Mesendoderm (in vitro differentiated cells): ENCODE results near the gene BICDL1.
"Not testable (repeated sequence)": the region's sequence is repeated elsewhere in the genome, so short reads cannot be mapped to it uniquely, and the experiment has no call there.

Experiments used
- DNase-seq: peaks from one replicate; pipeline ENCODE4 v3.0.0; 2013
- H2AK5ac ChIP-seq: 2 replicates; pipeline ENCODE4 v1.6.1; 2013; ENCODE audit warnings: low read length, inconsistent platforms
- H2BK120ac ChIP-seq: 2 replicates; pipeline ENCODE4 v1.6.1; 2013; ENCODE audit warnings: low read depth, mild to moderate bottlenecking, low read length, moderate library complexity, mixed read lengths
- H2BK15ac ChIP-seq: replicated peaks from 2 replicates; pipeline ENCODE4 v1.6.1; 2013; ENCODE audit warnings: low read depth, mild to moderate bottlenecking, moderate library complexity
- H2BK5ac ChIP-seq: 2 replicates; pipeline ENCODE4 v1.6.1; 2013; ENCODE audit warnings: low read length, inconsistent platforms
- H3K18ac ChIP-seq: 2 replicates; pipeline ENCODE4 v1.6.1; 2013; ENCODE audit warnings: mild to moderate bottlenecking, low read length, mixed read lengths
- H3K23ac ChIP-seq: one replicate; pipeline ENCODE4 v1.6.1; 2013; ENCODE audit warnings: low read length
- H3K27ac ChIP-seq: 2 replicates; pipeline ENCODE4 v1.5.1; 2013; ENCODE audit warnings: low read depth, mild to moderate bottlenecking, inconsistent platforms, low read length, moderate library complexity
- H3K27me3 ChIP-seq: 2 replicates; pipeline ENCODE4 v1.6.1; 2013; ENCODE audit warnings: low read length, control low read depth, mild to moderate bottlenecking, inconsistent platforms; ENCODE audit not compliant: insufficient read depth, poor library complexity
- H3K36me3 ChIP-seq: 2 replicates; pipeline ENCODE4 v1.6.1; 2013; ENCODE audit warnings: low read length, inconsistent platforms; ENCODE audit not compliant: control insufficient read depth, insufficient read depth
- H3K4ac ChIP-seq: one replicate; pipeline ENCODE4 v1.6.1; 2013; ENCODE audit warnings: low read depth, mild to moderate bottlenecking, low read length, moderate library complexity
- H3K4me1 ChIP-seq: 2 replicates; pipeline ENCODE4 v1.6.1; 2013; ENCODE audit warnings: low read depth, low read length, inconsistent platforms; ENCODE audit not compliant: control insufficient read depth
- H3K4me2 ChIP-seq: 2 replicates; pipeline ENCODE4 v1.6.1; 2013; ENCODE audit warnings: low read length
- H3K4me3 ChIP-seq: 2 replicates; pipeline ENCODE4 v1.5.1; 2013; ENCODE audit warnings: mild to moderate bottlenecking, low read length
- H3K56ac ChIP-seq: one replicate; pipeline ENCODE4 v1.6.1; 2013; ENCODE audit warnings: low read length
- H3K79me1 ChIP-seq: 2 replicates; pipeline ENCODE4 v1.6.1; 2013; ENCODE audit warnings: low read length, inconsistent platforms
- H3K79me2 ChIP-seq: 2 replicates; pipeline ENCODE4 v1.6.1; 2013; ENCODE audit warnings: mild to moderate bottlenecking, low read length; ENCODE audit not compliant: control insufficient read depth, insufficient read depth
- H3K9ac ChIP-seq: 2 replicates; pipeline ENCODE4 v1.6.1; 2013; ENCODE audit warnings: low read length, inconsistent platforms
- H4K5ac ChIP-seq: one replicate; pipeline ENCODE4 v1.6.1; 2013; ENCODE audit warnings: low read length
- H4K8ac ChIP-seq: one replicate; pipeline ENCODE4 v1.6.1; 2013; ENCODE audit warnings: low read depth, mild to moderate bottlenecking, control low read depth, low read length, moderate library complexity
- WGBS: extraction: QIAGEN DNeasy Blood & Tissue Kit; methylation state at CpG from one replicate; pipeline ENCODE4 v1.1.7; 2013; ENCODE audit warnings: low lambda C conversion rate, missing lambda C conversion rate; ENCODE audit not compliant: insufficient coverage; ENCODE audit errors: extremely low coverage; 5-methylcytosine and 5-hydroxymethylcytosine counted together

BICDL1 gene

DNA sequence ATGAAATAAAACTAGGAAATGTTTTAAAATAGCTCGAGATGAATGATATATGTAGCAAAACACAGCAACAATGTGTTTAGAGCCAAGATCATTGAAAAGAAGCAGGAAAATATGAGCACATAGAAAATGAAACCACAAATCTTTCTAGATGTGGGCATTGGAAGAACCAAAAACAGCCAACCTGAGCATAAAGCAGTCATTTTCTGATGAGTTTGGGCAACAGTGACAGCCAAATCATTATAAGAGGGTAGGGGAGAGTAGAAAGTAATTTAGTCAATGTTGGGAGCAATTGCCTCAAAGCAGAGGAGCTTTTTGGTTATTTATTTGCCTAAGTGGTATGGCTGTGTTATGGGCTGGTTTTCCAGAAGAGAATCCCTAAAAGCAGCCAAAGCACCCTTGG is 8.8 kb upstream of the BICDL1 start:
- no peak for DNase-seq
- Histone ChIP-seq H3K9ac (no peak overlapping the region), H3K4me1 (no peaks in the 10 kb centered on the region), H3K4me2 (no peak overlapping the region), H3K36me3 (no peaks in the 10 kb centered on the region), H3K79me2 (no peaks in the 10 kb centered on the region), H4K8ac (no peak overlapping the region), H2BK5ac (no peak overlapping the region), H2BK120ac (no peak overlapping the region), H3K4ac (no peak overlapping the region), H2AK5ac (no peak overlapping the region), H2BK15ac (no peak overlapping the region), H3K4me3 (no peak overlapping the region), H3K23ac (no peak overlapping the region), H4K5ac (no peak overlapping the region), H3K27me3 (no peaks in the 10 kb centered on the region), H3K18ac (no peak overlapping the region), H3K56ac (no peak overlapping the region), H3K27ac (no peak overlapping the region), H3K79me1 (no peaks in the 10 kb centered on the region)
- no CpG with 5 or more reads among the region's 1 CpG for WGBS

DNA sequence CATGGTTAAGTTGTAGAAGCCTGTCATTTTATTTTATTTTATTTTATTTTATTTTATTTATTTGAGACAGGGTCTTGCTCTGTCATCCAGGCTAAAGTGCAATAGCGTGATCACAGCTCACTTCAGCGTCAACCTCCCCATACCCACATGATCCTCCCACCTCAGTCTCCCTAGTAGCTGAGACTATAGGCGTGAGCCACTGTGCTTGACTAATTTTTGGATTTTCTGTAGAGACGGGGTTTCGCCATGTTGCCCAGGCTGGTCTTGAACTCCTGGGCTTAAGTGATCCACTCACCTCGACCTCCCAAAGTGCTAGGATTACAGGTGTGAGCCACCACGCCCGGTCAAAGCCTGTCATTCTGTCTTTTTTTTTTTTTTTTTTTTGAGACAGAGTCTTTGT is 8.3 kb upstream of the BICDL1 start:
- not testable (repeated sequence) for H3K27ac ChIP-seq, H2BK15ac ChIP-seq, H4K8ac ChIP-seq, H3K56ac ChIP-seq, H3K23ac ChIP-seq, H3K79me1 ChIP-seq, H3K36me3 ChIP-seq, H3K27me3 ChIP-seq, H3K4me1 ChIP-seq, H3K4me2 ChIP-seq, H2AK5ac ChIP-seq, H2BK120ac ChIP-seq, H3K4me3 ChIP-seq, H3K18ac ChIP-seq, DNase-seq, H4K5ac ChIP-seq, H3K9ac ChIP-seq, H2BK5ac ChIP-seq, H3K4ac ChIP-seq, H3K79me2 ChIP-seq
- WGBS: no CpG with 5 or more reads among the region's 8 CpGs

DNA sequence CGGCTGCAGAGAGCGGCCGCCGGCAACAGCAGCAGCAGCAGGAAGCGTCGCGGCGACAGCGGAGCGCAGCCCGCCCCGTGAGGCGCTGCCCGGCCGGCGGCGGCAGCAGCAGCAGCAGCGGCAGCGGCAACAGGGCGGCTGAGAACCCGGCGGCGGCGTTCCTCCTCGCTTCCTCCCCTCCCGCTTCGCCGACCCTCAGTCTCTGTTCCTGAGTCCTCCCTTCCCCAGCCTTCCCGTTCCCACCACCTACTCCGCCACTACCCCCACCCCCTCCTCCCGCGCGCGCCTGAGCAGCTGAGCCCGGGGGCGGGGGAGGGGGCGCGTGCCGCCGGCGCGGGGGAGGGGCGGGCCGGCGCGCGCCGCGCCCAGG is 310 bp downstream of the BICDL1 start:
- no CpG with 5 or more reads among the region's 49 CpGs for WGBS
- H3K9ac ChIP-seq: peak overlapping the region; percentile 63
- no peak overlapping the region for H2BK15ac ChIP-seq
- peak overlapping the region; percentile 86 for H3K27ac ChIP-seq
- peak overlapping the region; percentile 54 for H3K4me2 ChIP-seq
- H3K4ac ChIP-seq: no peak overlapping the region
- H4K5ac ChIP-seq: no peak overlapping the region
- peak overlapping the region; percentile 8 for H3K18ac ChIP-seq
- peak overlapping the region; percentile 74 for H3K56ac ChIP-seq
- no peak overlapping the region for H2BK120ac ChIP-seq
- peak overlapping the region; percentile 50 for H3K4me3 ChIP-seq
- H3K23ac ChIP-seq: no peak overlapping the region
- H4K8ac ChIP-seq: no peak overlapping the region
- no peak for DNase-seq
- no peak overlapping the region for H2BK5ac ChIP-seq
- H3K79me2 ChIP-seq: no peaks in the 10 kb centered on the region
- no peak overlapping the region for H2AK5ac ChIP-seq
- no peaks in the 10 kb centered on the region for H3K27me3 ChIP-seq
- H3K36me3 ChIP-seq: no peaks in the 10 kb centered on the region
- no peaks in the 10 kb centered on the region for H3K79me1 ChIP-seq
- H3K4me1 ChIP-seq: peaks cover 2% of the 10 kb centered on the region

DNA sequence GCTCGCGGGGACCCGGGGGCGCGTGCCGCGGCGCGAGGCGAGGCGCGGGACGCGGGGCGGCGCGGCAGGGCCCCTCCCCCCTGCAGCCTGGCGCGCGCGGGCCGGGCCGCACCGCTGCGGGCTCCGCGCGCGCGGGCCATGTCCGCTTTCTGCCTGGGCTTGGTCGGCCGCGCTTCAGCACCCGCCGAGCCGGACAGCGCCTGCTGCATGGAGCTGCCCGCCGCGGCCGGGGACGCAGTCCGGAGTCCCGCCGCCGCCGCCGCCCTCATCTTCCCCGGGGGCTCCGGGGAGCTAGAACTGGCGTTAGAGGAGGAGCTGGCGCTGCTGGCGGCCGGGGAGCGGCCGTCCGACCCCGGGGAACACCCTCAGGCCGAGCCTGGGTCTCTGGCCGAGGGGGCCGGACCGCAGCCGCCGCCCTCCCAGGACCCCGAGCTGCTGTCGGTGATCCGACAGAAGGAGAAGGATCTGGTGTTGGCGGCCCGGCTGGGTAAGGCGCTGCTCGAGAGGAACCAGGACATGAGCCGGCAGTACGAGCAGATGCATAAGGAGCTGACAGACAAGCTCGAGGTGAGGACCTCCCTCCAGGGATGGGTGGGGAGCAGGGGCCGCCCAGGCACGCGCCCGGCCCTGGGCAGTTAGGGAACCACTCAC is 820 bp downstream of the BICDL1 start:
- Histone ChIP-seq H3K4ac (no peak overlapping the region), H3K23ac (no peak overlapping the region), H3K79me1 (no peaks in the 10 kb centered on the region), H3K27me3 (no peaks in the 10 kb centered on the region), H2BK5ac (no peak overlapping the region), H3K79me2 (no peaks in the 10 kb centered on the region), H3K56ac (peak overlapping the region; percentile 34), H2BK15ac (no peak overlapping the region), H3K27ac (no peak overlapping the region), H3K9ac (no peak overlapping the region), H3K4me1 (peaks cover 2% of the 10 kb centered on the region), H3K4me3 (no peak overlapping the region), H4K8ac (no peak overlapping the region), H4K5ac (no peak overlapping the region), H2BK120ac (no peak overlapping the region), H3K4me2 (peak overlapping the region; percentile 67), H3K36me3 (no peaks in the 10 kb centered on the region), H2AK5ac (no peak overlapping the region), H3K18ac (no peak overlapping the region)
- WGBS: no CpG with 5 or more reads among the region's 79 CpGs
- peak; percentile 83 for DNase-seq

DNA sequence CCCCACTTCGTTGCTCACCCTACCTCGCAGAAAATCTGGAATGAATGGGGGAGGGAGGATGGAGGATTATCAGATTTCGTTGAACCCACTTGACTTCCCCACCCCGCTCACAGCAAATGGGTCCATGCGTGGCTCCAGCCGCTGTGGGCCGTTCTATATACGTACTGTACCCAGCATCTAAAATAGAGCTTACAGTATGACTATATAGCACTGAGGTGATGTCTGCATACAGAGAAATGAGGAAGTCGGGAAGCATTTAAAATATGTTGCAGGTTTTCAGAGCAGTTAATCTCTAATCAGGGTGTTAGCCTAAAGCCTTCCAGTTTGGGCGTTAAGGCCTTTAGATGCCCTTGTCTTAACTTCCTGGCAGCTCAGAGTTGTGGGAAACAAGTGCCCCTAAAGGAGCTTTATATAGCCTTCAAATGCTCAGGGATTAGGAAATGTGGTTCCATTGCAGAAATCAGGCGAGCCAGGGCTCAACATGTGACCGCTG is 1.4 kb downstream of the BICDL1 start:
- Histone ChIP-seq H3K18ac (no peak overlapping the region), H2BK120ac (no peak overlapping the region), H4K5ac (no peak overlapping the region), H3K79me1 (no peaks in the 10 kb centered on the region), H2BK15ac (no peak overlapping the region), H3K36me3 (no peaks in the 10 kb centered on the region), H3K56ac (no peak overlapping the region), H3K27me3 (no peaks in the 10 kb centered on the region), H2AK5ac (no peak overlapping the region), H3K79me2 (no peaks in the 10 kb centered on the region), H3K4ac (no peak overlapping the region), H3K27ac (no peak overlapping the region), H3K4me1 (peaks cover 2% of the 10 kb centered on the region), H3K9ac (no peak overlapping the region), H4K8ac (no peak overlapping the region), H3K4me3 (no peak overlapping the region), H2BK5ac (no peak overlapping the region), H3K4me2 (peak overlapping the region; percentile 67), H3K23ac (no peak overlapping the region)
- peak; percentile 69 for DNase-seq
- WGBS: no CpG with 5 or more reads among the region's 12 CpGs

DNA sequence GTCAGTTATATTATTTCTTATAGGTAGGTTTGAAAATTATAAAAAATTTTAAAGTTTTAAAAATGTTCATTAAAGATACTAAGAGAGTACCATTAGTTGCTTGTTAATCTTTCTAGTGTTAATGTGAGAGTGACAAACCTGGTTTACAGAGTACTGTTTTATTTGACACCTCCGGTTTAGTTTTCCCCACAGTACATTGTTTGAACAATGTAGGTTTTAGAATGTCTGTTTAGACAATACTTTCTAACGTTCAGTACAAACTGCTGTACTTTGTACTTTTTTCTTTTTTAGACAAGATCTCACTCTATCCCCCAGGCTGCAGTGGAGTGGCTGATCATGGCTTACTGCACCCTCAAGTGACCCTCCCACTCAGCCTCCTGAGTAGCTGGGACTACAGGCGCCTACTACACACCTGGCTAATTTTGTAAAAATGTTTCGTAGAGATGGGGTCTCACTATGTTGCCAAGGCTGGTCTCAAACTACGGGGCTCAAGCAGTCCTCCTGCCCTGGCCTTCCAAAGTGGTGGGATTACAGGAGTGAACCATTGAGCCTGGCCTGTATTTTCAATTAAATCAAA is 3.2 kb downstream of the BICDL1 start:
- no peak overlapping the region for H3K23ac ChIP-seq
- no CpG with 5 or more reads among the region's 5 CpGs for WGBS
- no peak overlapping the region for H2BK5ac ChIP-seq
- H4K5ac ChIP-seq: no peak overlapping the region
- H3K4me1 ChIP-seq: peaks cover 2% of the 10 kb centered on the region
- no peak for DNase-seq
- H3K4me3 ChIP-seq: no peak overlapping the region
- no peaks in the 10 kb centered on the region for H3K36me3 ChIP-seq
- H4K8ac ChIP-seq: no peak overlapping the region
- H3K56ac ChIP-seq: no peak overlapping the region
- no peak overlapping the region for H3K18ac ChIP-seq
- H3K79me2 ChIP-seq: no peaks in the 10 kb centered on the region
- H3K27ac ChIP-seq: no peak overlapping the region
- no peak overlapping the region for H3K4me2 ChIP-seq
- no peak overlapping the region for H2BK15ac ChIP-seq
- H3K79me1 ChIP-seq: no peaks in the 10 kb centered on the region
- no peak overlapping the region for H3K4ac ChIP-seq
- H2AK5ac ChIP-seq: no peak overlapping the region
- no peak overlapping the region for H3K9ac ChIP-seq
- no peaks in the 10 kb centered on the region for H3K27me3 ChIP-seq
- no peak overlapping the region for H2BK120ac ChIP-seq
